A549 (cell line): Measurements from ENCODE around the gene NOXA1.

Experiments used
- JUN ChIP-seq, 2 experiments: fragments of >200 bp; sonication (Bioruptor Twin); formaldehyde crosslinking; IDR thresholded peaks; 2 replicates in 1 of 2; 3 replicates in 1 of 2; pipeline ENCODE4 v1.6.1; 2016 to 2017
- KDM1A ChIP-seq: fragments of 200-600 bp; sonication (generic); IDR thresholded peaks from 2 replicates; pipeline ENCODE4 v1.6.1; 2016; ENCODE audit warnings: low read depth, mild to moderate bottlenecking
- NR3C1 ChIP-seq: fragments of >200 bp; sonication (Bioruptor Twin); formaldehyde crosslinking; IDR thresholded peaks from 3 replicates; pipeline ENCODE4 v1.6.1; 2017
- PHF8 ChIP-seq: fragments of 200-600 bp; sonication (generic); IDR thresholded peaks from 2 replicates; pipeline ENCODE4 v1.6.1; 2016; ENCODE audit warnings: low read depth, mild to moderate bottlenecking, antibody characterized with exemption, moderate library complexity, borderline replicate concordance
- POLR2A ChIP-seq: IDR thresholded peaks from 2 replicates; pipeline ENCODE4 v1.6.1; 2012; ENCODE audit warnings: mild to moderate bottlenecking, low read length
- SREBF2 ChIP-seq: fragments of 450-650 bp; IDR thresholded peaks from 2 replicates; pipeline ENCODE4 v1.6.1; 2014; ENCODE audit warnings: mild to moderate bottlenecking, moderate library complexity
- TF ChIP-seq, protein P1 (sequence below): fragments of >200 bp; sonication (Bioruptor Twin); formaldehyde crosslinking; IDR thresholded peaks from 3 replicates; pipeline ENCODE4 v1.5.1; 2016
- TF ChIP-seq, protein P2 (sequence below): fragments of 450-650 bp; IDR thresholded peaks from 2 replicates; pipeline ENCODE4 v1.6.1; 2014; ENCODE audit warnings: antibody characterized with exemption

DNA sequence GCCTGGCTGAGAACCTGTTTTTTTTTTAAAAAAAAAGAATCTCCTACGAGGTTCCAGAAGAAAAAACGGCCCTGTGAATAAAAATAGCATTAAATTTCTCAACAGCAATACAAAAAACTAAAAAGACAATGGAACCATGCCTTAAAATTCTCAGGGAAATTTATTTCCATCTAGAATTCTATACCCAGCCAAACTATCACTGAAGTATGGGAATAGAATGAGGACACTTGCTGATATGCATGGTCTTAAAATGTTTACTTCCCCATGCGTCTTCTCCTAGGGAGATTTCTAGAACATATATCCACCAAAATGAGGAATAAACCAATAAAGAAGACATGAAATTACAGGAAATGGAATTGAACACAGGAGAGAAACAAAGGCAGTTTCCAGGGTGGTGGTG is 52.5 kb downstream of the NOXA1 start:
- TF ChIP-seq, protein P1, sequence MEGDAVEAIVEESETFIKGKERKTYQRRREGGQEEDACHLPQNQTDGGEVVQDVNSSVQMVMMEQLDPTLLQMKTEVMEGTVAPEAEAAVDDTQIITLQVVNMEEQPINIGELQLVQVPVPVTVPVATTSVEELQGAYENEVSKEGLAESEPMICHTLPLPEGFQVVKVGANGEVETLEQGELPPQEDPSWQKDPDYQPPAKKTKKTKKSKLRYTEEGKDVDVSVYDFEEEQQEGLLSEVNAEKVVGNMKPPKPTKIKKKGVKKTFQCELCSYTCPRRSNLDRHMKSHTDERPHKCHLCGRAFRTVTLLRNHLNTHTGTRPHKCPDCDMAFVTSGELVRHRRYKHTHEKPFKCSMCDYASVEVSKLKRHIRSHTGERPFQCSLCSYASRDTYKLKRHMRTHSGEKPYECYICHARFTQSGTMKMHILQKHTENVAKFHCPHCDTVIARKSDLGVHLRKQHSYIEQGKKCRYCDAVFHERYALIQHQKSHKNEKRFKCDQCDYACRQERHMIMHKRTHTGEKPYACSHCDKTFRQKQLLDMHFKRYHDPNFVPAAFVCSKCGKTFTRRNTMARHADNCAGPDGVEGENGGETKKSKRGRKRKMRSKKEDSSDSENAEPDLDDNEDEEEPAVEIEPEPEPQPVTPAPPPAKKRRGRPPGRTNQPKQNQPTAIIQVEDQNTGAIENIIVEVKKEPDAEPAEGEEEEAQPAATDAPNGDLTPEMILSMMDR: no peak
- no peak for TF ChIP-seq PHF8
- no peak for TF ChIP-seq SREBF2
- TF ChIP-seq POLR2A: no peak
- TF ChIP-seq, protein P2, sequence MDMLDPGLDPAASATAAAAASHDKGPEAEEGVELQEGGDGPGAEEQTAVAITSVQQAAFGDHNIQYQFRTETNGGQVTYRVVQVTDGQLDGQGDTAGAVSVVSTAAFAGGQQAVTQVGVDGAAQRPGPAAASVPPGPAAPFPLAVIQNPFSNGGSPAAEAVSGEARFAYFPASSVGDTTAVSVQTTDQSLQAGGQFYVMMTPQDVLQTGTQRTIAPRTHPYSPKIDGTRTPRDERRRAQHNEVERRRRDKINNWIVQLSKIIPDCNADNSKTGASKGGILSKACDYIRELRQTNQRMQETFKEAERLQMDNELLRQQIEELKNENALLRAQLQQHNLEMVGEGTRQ: no peak
- no peak for TF ChIP-seq KDM1A
- TF ChIP-seq JUN (IDR thresholded peaks at IDR 0.05): no peak
- no peak for TF ChIP-seq NR3C1
